ENCODE results near the gene RPS6KA5. TPM values are rescaled to one million over a fixed set of nuclear protein-coding genes. Genes with fewer than 3 reads are reported as not detected.

Gene RPS6KA5
- total RNA-seq, 2 experiments from 2014 or later = 42.1 to 44.8 TPM

DNA sequence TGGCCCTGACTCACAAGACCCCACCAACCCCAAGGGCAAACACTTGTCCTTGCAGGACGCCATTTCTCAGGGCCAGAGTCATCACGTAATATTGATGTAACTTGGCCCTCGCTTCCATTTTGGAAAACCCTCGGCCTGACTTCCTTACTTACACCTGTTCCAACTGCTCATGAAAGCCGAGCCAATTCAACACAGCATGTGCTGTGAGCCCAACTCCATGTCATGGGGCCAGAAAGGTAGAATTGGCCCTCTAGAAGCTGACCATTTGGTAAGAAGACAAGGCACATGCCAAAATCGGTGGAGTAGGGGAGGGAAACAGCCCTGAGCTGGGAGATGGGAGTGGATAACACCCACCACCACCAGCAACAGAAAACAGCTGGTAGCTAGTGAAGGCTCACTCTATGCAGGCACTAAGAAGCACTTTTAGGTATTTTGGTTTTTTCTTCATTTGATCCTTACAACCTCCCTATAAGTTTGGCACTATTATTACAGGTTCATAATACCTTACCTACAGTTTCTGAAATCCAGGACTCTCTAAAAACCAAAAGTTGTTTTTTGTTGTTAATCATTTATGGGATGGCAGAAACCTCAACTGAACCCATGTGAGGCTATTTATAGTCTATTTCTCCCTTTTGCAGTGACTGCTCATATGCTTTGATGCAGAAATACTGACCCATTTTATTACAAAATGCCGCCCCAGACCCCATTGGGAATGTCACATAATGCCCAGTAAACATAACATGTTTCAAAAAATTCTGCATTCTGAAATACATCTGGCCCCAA lies 250.7 kb downstream of the RPS6KA5 start:
- DNase-seq = no peak
- H3K27me3 Mint-ChIP-seq = peaks cover 9% of the 10 kb centered on the region
- ChIA-PET POLR2A (no interaction called here), CTCF (interaction anchor here (1.3 kb wide), 1 partner anchor 51 kb away, joined by 4 read pairs; no protein-coding TSS in a partner anchor)
- no peaks in the 10 kb centered on the region for H3K4me1 Mint-ChIP-seq
- no peak overlapping the region for H3K27ac Mint-ChIP-seq
- no peak overlapping the region for H3K4me3 Mint-ChIP-seq
- no peaks in the 10 kb centered on the region for H3K9me3 Mint-ChIP-seq
- no peaks in the 10 kb centered on the region for H3K36me3 Mint-ChIP-seq (ENCODE audit: low read depth)

GRCh38 chr14:90808759-90809529 lies 251.5 kb downstream of the RPS6KA5 start:
- Mint-ChIP-seq H3K27me3 (peaks cover 5% of the 10 kb centered on the region), H3K27ac (no peak overlapping the region), H3K36me3 (ENCODE audit: low read depth) (no peaks in the 10 kb centered on the region), H3K4me3 (no peak overlapping the region), H3K9me3 (no peaks in the 10 kb centered on the region), H3K4me1 (no peaks in the 10 kb centered on the region)
- POLR2A ChIA-PET = no interaction called here
- CTCF ChIA-PET = no interaction called here
- DNase-seq = no peak

DNA sequence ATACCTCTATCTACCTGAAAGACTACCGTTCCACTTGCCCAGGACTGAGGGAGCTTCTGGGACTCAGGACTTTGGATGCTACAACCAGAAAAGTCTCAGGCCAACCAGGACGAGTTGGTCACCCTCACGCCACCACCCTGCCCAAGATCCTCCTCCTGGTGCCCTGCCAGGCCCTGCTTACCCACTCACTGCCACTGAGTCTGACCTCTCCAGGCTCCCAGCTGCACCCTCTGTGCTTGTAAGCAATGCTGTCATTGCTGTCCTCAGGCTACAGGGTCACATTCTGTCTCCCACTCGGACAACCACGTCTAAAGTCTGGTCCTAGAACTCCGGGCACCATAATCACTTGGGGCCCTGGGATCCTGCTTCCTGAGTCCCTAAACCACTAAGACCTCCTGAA lies 253.4 kb downstream of the RPS6KA5 start:
- ChIA-PET CTCF (interaction anchor here (0.5 kb wide), 1 partner anchor 22 kb away, joined by 3 read pairs; no protein-coding TSS in a partner anchor), POLR2A (no interaction called here)
- Mint-ChIP-seq H3K4me3 (no peak overlapping the region), H3K36me3 (ENCODE audit: low read depth) (no peaks in the 10 kb centered on the region), H3K9me3 (no peaks in the 10 kb centered on the region), H3K27ac (no peak overlapping the region), H3K4me1 (peaks cover 3% of the 10 kb centered on the region), H3K27me3 (no peaks in the 10 kb centered on the region)
- DNase-seq = no peak

- Mint-ChIP-seq H3K9me3 (no peaks in the 10 kb centered on the region), H3K27me3 (no peaks in the 10 kb centered on the region), H3K4me3 (no peak overlapping the region), H3K4me1 (peaks cover 7% of the 10 kb centered on the region), H3K36me3 (ENCODE audit: low read depth) (no peaks in the 10 kb centered on the region), H3K27ac (no peak overlapping the region)
- DNase-seq = no peak
- CTCF ChIA-PET = interaction anchor here (0.7 kb wide), 1 partner anchor 11 kb away, joined by 3 read pairs; no protein-coding TSS in a partner anchor
- POLR2A ChIA-PET = no interaction called here
These were observed 254.5 kb downstream of the RPS6KA5 start for GRCh38 chr14:90805662-90806540.

GRCh38 chr14:90805084-90805391 lies 255.4 kb downstream of the RPS6KA5 start:
- Mint-ChIP-seq H3K27ac (no peak overlapping the region), H3K9me3 (no peaks in the 10 kb centered on the region), H3K27me3 (no peaks in the 10 kb centered on the region), H3K4me1 (peaks cover 7% of the 10 kb centered on the region), H3K4me3 (no peak overlapping the region), H3K36me3 (ENCODE audit: low read depth) (no peaks in the 10 kb centered on the region)
- CTCF ChIA-PET = interaction anchor here (0.7 kb wide), 1 partner anchor 12 kb away, joined by 3 read pairs; no protein-coding TSS in a partner anchor
- POLR2A ChIA-PET = no interaction called here
- no peak for DNase-seq

GRCh38 chr14:90804292-90805083 lies 256.0 kb downstream of the RPS6KA5 start:
- Mint-ChIP-seq H3K4me3 (no peak overlapping the region), H3K27ac (no peak overlapping the region), H3K9me3 (no peaks in the 10 kb centered on the region), H3K36me3 (ENCODE audit: low read depth) (no peaks in the 10 kb centered on the region), H3K27me3 (no peaks in the 10 kb centered on the region), H3K4me1 (peaks cover 7% of the 10 kb centered on the region)
- DNase-seq = no peak
- ChIA-PET POLR2A (no interaction called here), CTCF (interaction anchor here (0.6 to 0.7 kb wide), 4 partner anchors 12 to 1678 kb away, joined by 3 to 4 read pairs (median 3); no protein-coding TSS in a partner anchor)

DNA sequence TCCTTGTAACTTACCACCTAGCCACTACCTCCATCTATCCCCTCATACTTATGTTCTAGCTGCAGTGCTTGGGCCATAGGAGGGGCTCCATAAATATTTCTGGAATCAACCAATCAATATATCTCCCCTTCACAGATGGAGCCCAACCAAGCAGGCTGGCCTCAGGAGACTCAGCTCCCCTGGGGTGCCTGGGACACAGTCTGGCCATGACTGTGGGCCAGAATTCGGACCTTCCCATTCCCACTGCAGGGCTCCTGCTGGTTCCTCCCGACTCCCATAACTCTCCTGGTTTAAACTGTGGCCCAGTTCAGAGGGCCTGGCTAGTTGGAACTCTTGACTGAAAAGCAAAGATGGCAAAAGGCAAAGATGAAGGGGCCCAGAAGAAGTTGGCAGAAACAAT lies 257.2 kb downstream of the RPS6KA5 start:
- ChIA-PET POLR2A (no interaction called here), CTCF (interaction anchor here (1.1 to 1.4 kb wide), 2 partner anchors 24 to 45 kb away, joined by 4 read pairs; no protein-coding TSS in a partner anchor)
- Mint-ChIP-seq H3K27me3 (no peaks in the 10 kb centered on the region), H3K4me3 (no peak overlapping the region), H3K36me3 (ENCODE audit: low read depth) (no peaks in the 10 kb centered on the region), H3K27ac (no peak overlapping the region), H3K9me3 (no peaks in the 10 kb centered on the region), H3K4me1 (peaks cover 7% of the 10 kb centered on the region)
- no peak for DNase-seq

DNA sequence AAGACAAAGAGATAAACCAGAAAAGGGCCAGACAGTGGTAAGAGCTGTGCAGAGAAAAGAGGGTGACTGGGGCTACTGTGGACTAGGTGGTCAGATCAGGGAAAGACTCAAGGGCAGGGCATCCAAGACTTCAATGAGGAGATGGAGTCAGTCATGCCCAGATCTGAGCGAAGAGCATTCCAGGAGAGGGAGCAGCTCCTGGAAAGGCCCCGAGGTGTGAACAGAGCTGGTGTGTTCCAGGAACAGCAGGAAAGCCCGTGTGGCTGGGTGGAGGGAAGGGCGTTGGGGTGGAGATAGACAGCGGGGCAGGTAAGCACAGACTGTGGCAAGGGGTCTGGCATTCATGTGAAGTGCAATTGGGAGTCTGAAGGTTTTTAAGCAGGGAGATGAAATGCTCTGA lies 261.0 kb downstream of the RPS6KA5 start:
- DNase-seq = no peak
- POLR2A ChIA-PET = no interaction called here
- Mint-ChIP-seq H3K9me3 (no peaks in the 10 kb centered on the region), H3K4me1 (peaks cover 7% of the 10 kb centered on the region), H3K27ac (no peak overlapping the region), H3K27me3 (no peaks in the 10 kb centered on the region), H3K4me3 (no peak overlapping the region), H3K36me3 (ENCODE audit: low read depth) (no peaks in the 10 kb centered on the region)
- CTCF ChIA-PET = no interaction called here

- Mint-ChIP-seq H3K9me3 (no peaks in the 10 kb centered on the region), H3K4me1 (peaks cover 5% of the 10 kb centered on the region), H3K27me3 (no peaks in the 10 kb centered on the region), H3K36me3 (ENCODE audit: low read depth) (no peaks in the 10 kb centered on the region), H3K4me3 (no peak overlapping the region), H3K27ac (no peak overlapping the region)
- DNase-seq = no peak
- POLR2A ChIA-PET = no interaction called here
- CTCF ChIA-PET = no interaction called here
These were observed 262.5 kb downstream of the RPS6KA5 start for GRCh38 chr14:90797919-90798318.

Other genes starting within 250 kb of the RPS6KA5 start
- 1 to 10 TPM; 2.7 to 2.9 TPM for gene TTC7B, start 244.2 kb downstream of the RPS6KA5 start, total RNA-seq
- gene DGLUCY, start 53.4 kb upstream of the RPS6KA5 start, total RNA-seq = 100 to 1,000 TPM; 109 to 110 TPM
- gene GPR68, start 184.1 kb upstream of the RPS6KA5 start, total RNA-seq = 10 to 100 TPM; 32.7 to 33.0 TPM